ENCODE measurements around the gene RTN4RL1.

GRCh38 chr17:1912146-1912545, 113.0 kb downstream of the RTN4RL1 start:
- TF ChIP-seq POLR2A (IDR thresholded peaks at IDR 0.05), result no peak
- TF ChIP-seq, protein P1, sequence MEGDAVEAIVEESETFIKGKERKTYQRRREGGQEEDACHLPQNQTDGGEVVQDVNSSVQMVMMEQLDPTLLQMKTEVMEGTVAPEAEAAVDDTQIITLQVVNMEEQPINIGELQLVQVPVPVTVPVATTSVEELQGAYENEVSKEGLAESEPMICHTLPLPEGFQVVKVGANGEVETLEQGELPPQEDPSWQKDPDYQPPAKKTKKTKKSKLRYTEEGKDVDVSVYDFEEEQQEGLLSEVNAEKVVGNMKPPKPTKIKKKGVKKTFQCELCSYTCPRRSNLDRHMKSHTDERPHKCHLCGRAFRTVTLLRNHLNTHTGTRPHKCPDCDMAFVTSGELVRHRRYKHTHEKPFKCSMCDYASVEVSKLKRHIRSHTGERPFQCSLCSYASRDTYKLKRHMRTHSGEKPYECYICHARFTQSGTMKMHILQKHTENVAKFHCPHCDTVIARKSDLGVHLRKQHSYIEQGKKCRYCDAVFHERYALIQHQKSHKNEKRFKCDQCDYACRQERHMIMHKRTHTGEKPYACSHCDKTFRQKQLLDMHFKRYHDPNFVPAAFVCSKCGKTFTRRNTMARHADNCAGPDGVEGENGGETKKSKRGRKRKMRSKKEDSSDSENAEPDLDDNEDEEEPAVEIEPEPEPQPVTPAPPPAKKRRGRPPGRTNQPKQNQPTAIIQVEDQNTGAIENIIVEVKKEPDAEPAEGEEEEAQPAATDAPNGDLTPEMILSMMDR (IDR thresholded peaks at IDR 0.05), result no peak
